Measurements from ENCODE around the gene SNX20.

SNX20 gene

GRCh38 chr16:50664270-50664669 lies 16.8 kb downstream of the SNX20 start:
- TF ChIP-seq, protein P1, sequence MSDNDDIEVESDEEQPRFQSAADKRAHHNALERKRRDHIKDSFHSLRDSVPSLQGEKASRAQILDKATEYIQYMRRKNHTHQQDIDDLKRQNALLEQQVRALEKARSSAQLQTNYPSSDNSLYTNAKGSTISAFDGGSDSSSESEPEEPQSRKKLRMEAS (IDR thresholded peaks at IDR 0.05; ENCODE audit: low read depth, low read length), result no peak
- no peak for TF ChIP-seq MYC (IDR thresholded peaks at IDR 0.05; ENCODE audit: low read depth, low read length)
- TF ChIP-seq, protein P2, sequence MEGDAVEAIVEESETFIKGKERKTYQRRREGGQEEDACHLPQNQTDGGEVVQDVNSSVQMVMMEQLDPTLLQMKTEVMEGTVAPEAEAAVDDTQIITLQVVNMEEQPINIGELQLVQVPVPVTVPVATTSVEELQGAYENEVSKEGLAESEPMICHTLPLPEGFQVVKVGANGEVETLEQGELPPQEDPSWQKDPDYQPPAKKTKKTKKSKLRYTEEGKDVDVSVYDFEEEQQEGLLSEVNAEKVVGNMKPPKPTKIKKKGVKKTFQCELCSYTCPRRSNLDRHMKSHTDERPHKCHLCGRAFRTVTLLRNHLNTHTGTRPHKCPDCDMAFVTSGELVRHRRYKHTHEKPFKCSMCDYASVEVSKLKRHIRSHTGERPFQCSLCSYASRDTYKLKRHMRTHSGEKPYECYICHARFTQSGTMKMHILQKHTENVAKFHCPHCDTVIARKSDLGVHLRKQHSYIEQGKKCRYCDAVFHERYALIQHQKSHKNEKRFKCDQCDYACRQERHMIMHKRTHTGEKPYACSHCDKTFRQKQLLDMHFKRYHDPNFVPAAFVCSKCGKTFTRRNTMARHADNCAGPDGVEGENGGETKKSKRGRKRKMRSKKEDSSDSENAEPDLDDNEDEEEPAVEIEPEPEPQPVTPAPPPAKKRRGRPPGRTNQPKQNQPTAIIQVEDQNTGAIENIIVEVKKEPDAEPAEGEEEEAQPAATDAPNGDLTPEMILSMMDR (IDR thresholded peaks at IDR 0.05; ENCODE audit: low read depth, low read length), result no peak
- TF ChIP-seq POLR2A (IDR thresholded peaks at IDR 0.05; ENCODE audit: extremely low read depth, insufficient read length), result no peak
- DNase-seq (ENCODE audit: low read depth), result no peak
- H3K4me3 ChIP-seq (ENCODE audit: low read depth, low read length), result no peak overlapping the region

DNA sequence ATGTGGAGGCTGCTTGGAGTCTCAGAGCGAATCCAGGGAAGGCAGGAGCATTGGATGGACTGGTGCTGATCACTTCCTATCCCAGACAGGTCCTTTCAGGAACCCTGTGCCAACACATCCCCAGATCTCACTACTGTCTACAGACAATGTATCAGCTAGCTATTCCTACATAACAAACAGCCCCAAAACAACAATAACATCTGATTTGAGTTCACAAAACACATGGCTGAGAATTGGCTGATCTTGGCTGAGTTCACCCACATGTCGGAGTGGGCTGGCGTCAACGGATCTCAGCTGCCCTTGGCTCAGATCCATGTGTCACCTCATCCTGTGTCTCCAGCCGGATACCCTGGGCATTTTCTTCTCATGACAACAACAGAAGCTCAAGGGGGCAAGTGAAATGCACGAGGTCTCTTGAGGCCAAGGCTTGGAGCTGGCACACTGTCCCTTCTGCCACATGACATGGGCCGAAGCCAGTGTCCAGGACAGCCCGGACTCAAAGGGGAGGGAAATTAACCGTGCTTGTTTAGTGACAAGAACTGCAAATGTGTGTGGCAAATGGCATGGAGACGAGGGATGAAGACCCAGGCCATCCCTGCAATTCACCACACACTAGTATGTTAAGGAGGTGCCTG lies 18.7 kb downstream of the SNX20 start:
- DNase-seq (ENCODE audit: low read depth), result no peak
- TF ChIP-seq MYC (IDR thresholded peaks at IDR 0.05; ENCODE audit: low read depth, low read length), result no peak

GRCh38 chr16:50659806-50660205 lies 21.3 kb downstream of the SNX20 start:
- no peak overlapping the region for H3K4me3 ChIP-seq (ENCODE audit: low read depth, low read length)
- TF ChIP-seq MYC (IDR thresholded peaks at IDR 0.05; ENCODE audit: low read depth, low read length), result no peak
- TF ChIP-seq, protein P2 (IDR thresholded peaks at IDR 0.05; ENCODE audit: low read depth, low read length), result no peak
- TF ChIP-seq POLR2A (IDR thresholded peaks at IDR 0.05; ENCODE audit: extremely low read depth, insufficient read length), result no peak
- TF ChIP-seq, protein P1 (IDR thresholded peaks at IDR 0.05; ENCODE audit: low read depth, low read length), result no peak
- no peak for DNase-seq (ENCODE audit: low read depth)

More for the DNA sequence above, 18.7 kb downstream of the SNX20 start:
- H3K4me3 ChIP-seq (ENCODE audit: low read depth, low read length), result no peak overlapping the region

DNA sequence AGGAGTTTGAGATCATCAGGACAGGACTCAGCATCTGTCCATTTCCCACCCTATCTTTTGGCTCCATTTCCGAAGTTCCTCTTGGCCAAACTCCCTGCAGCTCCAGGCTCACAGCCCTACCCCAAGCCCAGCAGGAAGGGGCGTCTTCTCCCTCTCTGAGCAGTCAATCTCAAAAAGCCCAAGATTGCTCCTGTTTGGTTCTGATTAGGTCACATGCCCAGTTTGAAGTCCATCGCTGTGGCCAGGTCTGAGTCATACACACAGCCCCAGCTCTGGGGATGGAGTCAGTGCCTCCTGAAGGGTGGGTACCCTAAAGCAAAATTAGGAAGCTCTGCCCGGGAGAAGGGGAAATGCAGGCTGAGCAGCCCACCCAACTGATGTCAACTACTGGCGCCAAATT lies 23.9 kb downstream of the SNX20 start:
- TF ChIP-seq, protein P1 (IDR thresholded peaks at IDR 0.05; ENCODE audit: low read depth, low read length), result no peak
- TF ChIP-seq MYC (IDR thresholded peaks at IDR 0.05; ENCODE audit: low read depth, low read length), result no peak
- TF ChIP-seq, protein P2 (IDR thresholded peaks at IDR 0.05; ENCODE audit: low read depth, low read length), result no peak
- no peak for TF ChIP-seq POLR2A (IDR thresholded peaks at IDR 0.05; ENCODE audit: extremely low read depth, insufficient read length)
- no peak overlapping the region for H3K4me3 ChIP-seq (ENCODE audit: low read depth, low read length)
- no peak for DNase-seq (ENCODE audit: low read depth)

GRCh38 chr16:50655558-50656055 lies 25.5 kb downstream of the SNX20 start:
- no peak for DNase-seq (ENCODE audit: low read depth)
- H3K4me3 ChIP-seq (ENCODE audit: low read depth, low read length), result no peak overlapping the region
- no peak for TF ChIP-seq MYC (IDR thresholded peaks at IDR 0.05; ENCODE audit: low read depth, low read length)
- TF ChIP-seq, protein P1 (IDR thresholded peaks at IDR 0.05; ENCODE audit: low read depth, low read length), result no peak

DNA sequence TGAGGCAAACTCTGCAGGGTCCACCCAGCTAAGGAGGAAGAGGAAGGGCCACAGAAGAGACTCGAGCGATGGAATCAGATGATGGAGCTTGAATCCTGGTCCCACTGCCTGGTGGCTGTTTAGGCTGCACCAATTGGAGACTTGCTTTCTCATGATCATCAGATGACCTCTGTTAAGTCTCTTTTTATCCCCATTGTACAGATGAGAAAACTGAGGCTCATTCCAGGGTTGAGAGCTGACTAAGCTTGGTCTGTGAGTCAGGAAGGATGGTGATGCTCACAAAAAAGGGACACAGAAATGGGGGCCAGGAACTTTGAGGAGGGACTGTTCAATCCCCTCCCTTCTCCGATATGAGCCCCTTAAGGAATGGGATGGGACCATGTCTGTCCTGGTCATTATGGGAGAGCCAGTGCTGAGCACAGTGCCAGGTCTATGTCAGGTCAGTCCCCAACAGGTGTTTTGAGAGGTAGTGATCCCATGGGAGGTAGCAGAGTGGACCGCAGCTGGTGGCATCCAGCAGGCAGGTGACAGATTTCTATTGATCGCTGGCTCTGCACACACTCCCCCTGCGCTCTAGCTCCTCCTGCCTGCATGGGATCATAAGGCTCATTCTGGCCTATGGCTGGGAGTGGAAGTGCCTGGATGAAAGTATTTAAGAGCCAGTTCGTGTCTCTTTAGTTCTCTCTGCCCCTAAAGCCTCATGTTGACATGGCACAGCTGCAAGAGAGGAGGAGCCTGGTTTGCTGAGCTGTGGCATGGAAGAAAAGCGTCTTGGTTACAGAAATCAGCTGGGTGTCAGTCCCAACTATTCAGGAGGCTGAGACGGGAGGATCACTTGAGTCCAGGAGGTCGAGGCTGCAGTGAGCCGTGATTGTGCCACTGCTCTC lies 27.2 kb downstream of the SNX20 start:
- H3K4me3 ChIP-seq (ENCODE audit: low read depth, low read length), result no peak overlapping the region
- TF ChIP-seq, protein P2 (IDR thresholded peaks at IDR 0.05; ENCODE audit: low read depth, low read length), result no peak
- no peak for TF ChIP-seq MYC (IDR thresholded peaks at IDR 0.05; ENCODE audit: low read depth, low read length)
- TF ChIP-seq, protein P1 (IDR thresholded peaks at IDR 0.05; ENCODE audit: low read depth, low read length), result no peak
- no peak for TF ChIP-seq POLR2A (IDR thresholded peaks at IDR 0.05; ENCODE audit: extremely low read depth, insufficient read length)
- no peak for DNase-seq (ENCODE audit: low read depth)

Measured in NB4 (cell line).